OCI-LY1 (cell line): ENCODE data around the gene EEIG1.
A peak's percentile ranks its signal among the peaks of the same experiment; 100 is the strongest.

Source experiments
- CTCF ChIP-seq: fragments of 200-600 bp; sonication (generic), shearing (Covaris generic); IDR thresholded peaks from 2 replicates; pipeline ENCODE4 v1.5.1; 2017; ENCODE audit warnings: mild to moderate bottlenecking, antibody characterized with exemption, low read length, moderate library complexity, mixed read lengths
- EZH2 ChIP-seq: fragments of 200-600 bp; sonication (generic), shearing (Covaris generic); IDR thresholded peaks from 2 replicates; pipeline ENCODE4 v1.8.0; 2017; ENCODE audit warnings: borderline replicate concordance, mixed run types, mild to moderate bottlenecking, antibody characterized with exemption, low read length, moderate library complexity, mixed read lengths

- TF ChIP-seq CTCF: peak; percentile 19; the same call in 1 of the 2 replicates
- TF ChIP-seq EZH2: no peak
Measured at GRCh38 chr9:127977884-127978647, 2.7 kb downstream of the EEIG1 start.
